Mucosa of descending colon (tissue), 3 donors: Measurements from ENCODE around the gene OBSL1. TPM values are rescaled to one million over a fixed set of nuclear protein-coding genes. Genes with fewer than 3 reads are reported as not detected.

Source experiments
- ATAC-seq: fragments of 200-7000 bp; cut with Tn5 transposase; one replicate; pipeline ENCODE4 v1.9.1; 2020; ENCODE audit warnings: mild to moderate bottlenecking, moderate library complexity
- DNase-seq, 3 donors: peaks; one replicate each; pipeline ENCODE4 v3.0.0-alpha.2; 2020
- H3K36me3 ChIP-seq: fragments of 200-600 bp; one replicate; pipeline ENCODE4 v1.8.0; 2021; ENCODE audit warnings: low read depth, mild to moderate bottlenecking
- H3K4me1 ChIP-seq: fragments of 200-600 bp; one replicate; pipeline ENCODE4 v1.8.0; 2021; ENCODE audit warnings: low read depth, mild to moderate bottlenecking
- H3K4me3 ChIP-seq: fragments of 200-600 bp; one replicate; pipeline ENCODE4 v1.8.0; 2021; ENCODE audit warnings: mild to moderate bottlenecking
- H3K9me3 ChIP-seq: fragments of 200-600 bp; one replicate; pipeline ENCODE4 v1.8.0; 2021; ENCODE audit warnings: mild to moderate bottlenecking
- CTCF ChIP-seq: fragments of 200-600 bp; IDR thresholded peaks from one replicate; pipeline ENCODE4 v1.8.0; 2022; ENCODE audit warnings: antibody characterized with exemption, mild to moderate bottlenecking
- intact Hi-C, 2 donors: fragments of 100-400 bp; cut with DNase I in 1 of 2; cut with micrococcal nuclease in 1 of 2; formaldehyde crosslinking; loops; one replicate each; pipeline versions ENCODE4 v1.11.0 to v1.11.1; 2022; cut with DNase I, micrococcal nuclease
- total RNA-seq, 3 donors: library from RNA; stranded (reverse); fragmentation: NEBNext Ultra II Directional in 2 of 3; extraction: Animal tissue kit (Norgen Biotek cat#: 25700) in 2 of 3; gene quantifications; one replicate each; pipeline versions ENCODE4 v1.2.1 to v1.2.4, GENCODE V29; 2021 to 2023
- donor health status: DM: no; HTN: no; CAD: no; lungs with moderate emphysema.
- donor health status: DM: no; HTN: no; CAD: no.
- donor health status: DM: no; HTN: yes; CAD: no.

Gene OBSL1
- total RNA-seq, 3 donors from 2014 or later = 7.6 to 53.0 (median 12.6) TPM

- Histone ChIP-seq H3K9me3 (no peaks in the 10 kb centered on the region), H3K4me1 (peaks cover 15% of the 10 kb centered on the region), H3K36me3 (no peaks in the 10 kb centered on the region), H3K4me3 (no peak overlapping the region)
- no peak for TF ChIP-seq CTCF
- DNase-seq = no peak
- no peak for ATAC-seq
- intact Hi-C loops = no loop called here
These were observed 2.3 kb downstream of the OBSL1 start for GRCh38 chr2:219569041-219569440.

- intact Hi-C loops = no loop called here
- ATAC-seq = no peak
These were observed 3.5 kb downstream of the OBSL1 start for GRCh38 chr2:219567791-219568361.

GRCh38 chr2:219567131-219567530 lies 4.2 kb downstream of the OBSL1 start:
- no peak for ATAC-seq
- no peaks in the 10 kb centered on the region for H3K36me3 ChIP-seq

More at GRCh38 chr2:219567791-219568361, 3.5 kb downstream of the OBSL1 start:
- TF ChIP-seq CTCF = no peak
- H3K4me1 ChIP-seq = peaks cover 15% of the 10 kb centered on the region
- no peaks in the 10 kb centered on the region for H3K9me3 ChIP-seq
- H3K4me3 ChIP-seq = no peak overlapping the region
- no peaks in the 10 kb centered on the region for H3K36me3 ChIP-seq
- no peak for DNase-seq

GRCh38 chr2:219566640-219567039 lies 4.7 kb downstream of the OBSL1 start:
- ATAC-seq = no peak
- DNase-seq = no peak
- Histone ChIP-seq H3K4me3 (no peak overlapping the region), H3K9me3 (no peaks in the 10 kb centered on the region), H3K36me3 (no peaks in the 10 kb centered on the region), H3K4me1 (peaks cover 15% of the 10 kb centered on the region)
- no peak for TF ChIP-seq CTCF
- intact Hi-C loops = no loop called here

More at GRCh38 chr2:219567131-219567530, 4.2 kb downstream of the OBSL1 start:
- intact Hi-C loops = no loop called here
- TF ChIP-seq CTCF = no peak
- peaks cover 15% of the 10 kb centered on the region for H3K4me1 ChIP-seq
- no peaks in the 10 kb centered on the region for H3K9me3 ChIP-seq
- no peak for DNase-seq
- H3K4me3 ChIP-seq = no peak overlapping the region

GRCh38 chr2:219565130-219566080 lies 5.9 kb downstream of the OBSL1 start:
- no peaks in the 10 kb centered on the region for H3K9me3 ChIP-seq
- DNase-seq (no peak), ATAC-seq (no peak)
- intact Hi-C loops = no loop called here
- H3K36me3 ChIP-seq = no peaks in the 10 kb centered on the region
- H3K4me3 ChIP-seq = no peak overlapping the region
- peaks cover 4% of the 10 kb centered on the region for H3K4me1 ChIP-seq
- TF ChIP-seq CTCF = no peak
